GM19099 (cell line): ENCODE data around the gene EAF1.

Experiments
- POLR2A ChIP-seq: IDR thresholded peaks from 3 replicates; pipeline ENCODE4 v1.6.1; 2011; ENCODE audit warnings: low read depth; ENCODE audit not compliant: insufficient read length; ENCODE audit errors: extremely low read depth

Gene EAF1

GRCh38 chr3:15440891-15441290 lies 13.5 kb downstream of the EAF1 start:
- TF ChIP-seq POLR2A = no peak

GRCh38 chr3:15443826-15444524 lies 16.6 kb downstream of the EAF1 start:
- TF ChIP-seq POLR2A = no peak

DNA sequence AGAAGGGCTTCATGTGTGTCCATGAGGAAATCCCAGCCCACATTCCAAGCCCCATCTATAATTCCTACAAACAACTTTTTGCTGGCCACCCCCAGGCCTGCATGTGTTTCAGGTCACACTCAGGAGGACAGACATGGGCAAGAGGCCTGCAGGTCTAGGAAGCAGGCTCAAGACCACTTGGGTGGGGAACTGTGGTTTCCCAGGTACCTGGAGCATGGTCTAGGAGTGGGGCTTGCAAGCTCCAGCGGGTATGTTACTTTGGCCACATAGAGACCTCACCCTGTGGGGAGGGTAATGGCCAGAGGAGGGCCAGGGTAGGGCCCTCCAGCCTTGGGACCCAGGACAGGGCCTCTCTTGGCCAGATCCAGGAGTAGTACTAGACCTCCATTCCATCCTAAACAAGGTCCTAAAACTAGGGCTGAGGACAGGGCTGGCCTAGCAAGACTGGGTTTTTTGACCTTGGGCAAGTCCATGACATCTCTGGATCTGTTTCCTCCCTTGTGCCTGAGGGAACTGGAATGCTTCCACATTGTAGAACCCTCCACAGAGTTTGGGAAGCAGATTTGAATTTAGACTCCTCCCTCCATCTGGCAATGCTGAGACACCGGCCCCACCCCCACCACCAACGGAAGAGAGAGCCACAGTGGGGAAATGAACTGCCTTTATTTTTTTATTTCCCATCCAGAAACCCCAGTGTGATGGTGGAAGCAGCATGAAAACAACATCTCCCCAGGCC lies 22.3 kb downstream of the EAF1 start:
- TF ChIP-seq POLR2A = no peak

GRCh38 chr3:15450438-15451215 lies 23.2 kb downstream of the EAF1 start:
- TF ChIP-seq POLR2A = no peak

DNA sequence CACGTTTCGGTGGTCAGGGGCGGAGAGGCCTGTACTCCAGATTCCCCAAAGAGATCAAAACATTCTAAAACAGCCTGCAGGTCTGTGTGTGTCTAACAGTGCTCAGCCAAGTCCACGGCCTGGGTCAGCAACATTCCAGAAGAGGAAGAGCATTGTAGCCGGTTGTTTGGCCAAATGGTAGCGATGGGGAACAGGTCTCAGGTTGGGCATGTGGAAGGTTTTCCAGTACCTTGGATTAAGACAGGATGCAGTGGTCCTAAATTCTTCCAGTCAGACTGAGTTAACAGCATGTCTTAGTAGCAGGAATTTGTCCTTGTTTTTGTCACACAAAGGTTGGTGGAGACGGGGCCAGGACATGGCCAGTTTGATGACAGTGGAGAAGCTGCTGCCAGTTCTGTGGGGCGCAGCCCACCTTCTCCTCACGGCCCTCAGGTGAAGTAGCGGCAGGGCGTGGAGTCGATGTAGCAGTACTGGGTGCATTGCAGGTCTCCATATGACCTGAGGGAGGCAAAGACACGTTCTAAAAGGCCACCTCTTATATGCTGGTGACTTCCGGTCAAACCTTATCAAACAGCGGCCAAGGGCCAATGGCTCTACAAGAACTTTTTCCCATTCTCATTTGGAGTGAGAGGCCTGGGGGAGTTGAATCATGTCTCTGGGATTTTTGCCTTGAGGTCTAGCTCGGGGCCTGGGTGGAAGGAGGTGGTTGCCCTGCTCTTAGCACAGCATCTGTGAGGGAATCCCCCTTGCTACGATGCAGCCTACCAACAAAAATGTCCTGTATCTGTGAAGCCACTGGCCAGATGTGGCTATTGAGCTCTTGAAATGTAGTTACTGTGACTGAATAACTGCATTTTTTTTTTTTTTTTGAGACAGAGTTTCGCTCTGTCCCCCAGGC lies 24.1 kb downstream of the EAF1 start:
- no peak for TF ChIP-seq POLR2A

DNA sequence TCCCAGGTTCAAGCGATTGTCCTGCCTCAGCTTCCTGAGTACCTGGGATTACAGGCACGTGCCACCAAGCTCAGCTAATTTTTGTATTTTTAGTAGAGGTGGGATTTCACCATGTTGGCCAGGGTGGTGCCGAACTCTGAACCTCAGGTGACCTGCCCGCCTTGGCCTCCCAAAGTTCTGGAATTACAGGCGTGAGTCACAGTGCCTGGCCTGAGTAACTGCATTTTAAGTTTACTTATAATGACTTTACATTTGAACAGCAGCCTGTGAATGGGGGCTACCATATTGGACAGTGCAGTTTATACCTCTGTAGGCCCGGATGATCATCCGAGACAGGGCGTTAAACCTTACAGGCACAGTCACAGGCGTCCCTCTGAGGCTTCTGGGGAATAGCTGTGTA lies 24.8 kb downstream of the EAF1 start:
- no peak for TF ChIP-seq POLR2A

DNA sequence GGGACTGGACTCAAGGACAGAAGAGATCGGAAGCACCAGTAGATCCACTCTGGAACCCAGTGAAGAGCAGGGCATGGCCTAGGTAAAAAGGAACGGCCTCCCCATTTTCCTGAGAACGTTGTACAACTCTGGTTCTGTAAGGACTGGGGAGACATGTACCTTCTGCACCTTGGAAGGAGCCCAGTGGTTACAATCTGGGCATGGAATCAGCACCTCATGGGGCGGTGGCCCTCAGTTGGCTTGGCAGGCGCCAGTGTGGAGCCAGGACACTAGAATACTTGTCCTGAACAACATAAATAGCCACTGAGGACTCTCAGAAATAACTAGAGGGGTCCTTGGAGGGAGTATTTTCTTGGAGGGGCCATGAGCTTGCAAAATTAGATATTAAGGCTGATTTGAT lies 25.6 kb downstream of the EAF1 start:
- no peak for TF ChIP-seq POLR2A

DNA sequence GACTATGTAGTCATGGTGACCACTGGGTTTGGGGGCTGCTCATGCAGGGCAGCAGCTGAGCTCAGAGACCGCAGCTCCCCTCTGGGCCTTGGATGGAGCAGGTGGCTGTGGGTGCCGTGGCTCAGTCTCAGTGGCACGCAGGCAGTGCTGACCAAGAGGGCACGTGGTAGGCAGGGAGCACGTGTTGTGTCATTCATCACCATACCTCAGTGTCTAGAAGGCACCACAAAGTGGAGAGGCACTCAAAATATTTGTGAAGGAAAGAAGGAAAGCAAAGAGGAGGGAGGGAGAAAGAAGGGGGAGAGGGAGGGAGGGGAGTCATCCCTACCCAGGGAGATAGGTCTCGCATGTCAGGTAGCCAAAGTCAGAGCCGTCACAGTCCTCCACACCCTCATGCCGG lies 26.1 kb downstream of the EAF1 start:
- TF ChIP-seq POLR2A = no peak

- TF ChIP-seq POLR2A = no peak
These were observed 26.7 kb downstream of the EAF1 start for GRCh38 chr3:15453991-15454625.

GRCh38 chr3:15454965-15455364 lies 27.6 kb downstream of the EAF1 start:
- TF ChIP-seq POLR2A = no peak

- TF ChIP-seq POLR2A = no peak
These were observed 28.4 kb downstream of the EAF1 start for GRCh38 chr3:15455756-15456155.

- no peak for TF ChIP-seq POLR2A
These were observed 28.9 kb downstream of the EAF1 start for GRCh38 chr3:15456321-15456720.

GRCh38 chr3:15458212-15458780 lies 30.9 kb downstream of the EAF1 start:
- TF ChIP-seq POLR2A = no peak
